Peyer's patch (tissue), 4 donors: ENCODE measurements around the gene PMPCA. TPM values are rescaled to one million over a fixed set of nuclear protein-coding genes. Genes with fewer than 3 reads are reported as not detected.

ENCODE experiments used
- DNase-seq, 3 donors: peaks; one replicate each; pipeline ENCODE4 v3.0.0-alpha.2; 2017 to 2019
- H3K27ac ChIP-seq, 4 donors: fragments of 200-600 bp; sonication (generic); one replicate each; pipeline ENCODE4 v1.5.1; 2016 to 2019
- H3K27me3 ChIP-seq, 2 donors: fragments of 200-600 bp; sonication (generic); one replicate each; pipeline ENCODE4 v1.5.1; 2019
- H3K36me3 ChIP-seq, 3 donors: fragments of 200-600 bp; sonication (generic); one replicate each; pipeline ENCODE4 v1.5.1; 2016 to 2019
- H3K4me1 ChIP-seq, 4 donors: fragments of 200-600 bp; sonication (generic); one replicate each; pipeline ENCODE4 v1.5.1; 2016 to 2019
- H3K4me3 ChIP-seq, 4 donors: fragments of 200-600 bp; sonication (generic); 1 replicate in 3 of 4; 2 replicates in 1 of 4; pipeline ENCODE4 v1.5.1; 2016 to 2019; ENCODE audit warnings: mild to moderate bottlenecking in 1 of 4
- H3K9me3 ChIP-seq, 4 donors: fragments of 200-600 bp; sonication (generic); one replicate each; pipeline ENCODE4 v1.5.1; 2016 to 2019; ENCODE audit warnings: mild to moderate bottlenecking in 1 of 4
- POLR2A ChIP-seq, 2 donors: fragments of 450-650 bp; IDR thresholded peaks; one replicate each; pipeline ENCODE4 v1.5.1; 2017; ENCODE audit warnings: antibody characterized with exemption in 2 of 2, mild to moderate bottlenecking in 2 of 2, moderate library complexity in 2 of 2
- total RNA-seq, 4 donors: library from RNA; depleted of rRNA; stranded (reverse); fragments of >200 nt; gene quantifications; one replicate each; pipeline ENCODE4 v1.1.0, GENCODE V29; 2016
- TF ChIP-seq, protein P1 (sequence below), 6 experiments: fragments of 450-650 bp in 4 of 6; fragments of 200-600 bp in 2 of 6; sonication (generic) in 1 of 6; IDR thresholded peaks; one replicate each; pipeline ENCODE4 v1.5.1; 2017 to 2019; ENCODE audit warnings: antibody characterized with exemption in 6 of 6, mild to moderate bottlenecking in 3 of 6, moderate library complexity in 1 of 6

Gene PMPCA
- total RNA-seq, 4 donors from 2014 or later = 32.8 to 73.4 (median 47.3) TPM

GRCh38 chr9:136443087-136443486, 32.6 kb downstream of the PMPCA start:
- H3K27ac ChIP-seq = no peak overlapping the region
- H3K4me3 ChIP-seq = no peak overlapping the region
- TF ChIP-seq, protein P1, sequence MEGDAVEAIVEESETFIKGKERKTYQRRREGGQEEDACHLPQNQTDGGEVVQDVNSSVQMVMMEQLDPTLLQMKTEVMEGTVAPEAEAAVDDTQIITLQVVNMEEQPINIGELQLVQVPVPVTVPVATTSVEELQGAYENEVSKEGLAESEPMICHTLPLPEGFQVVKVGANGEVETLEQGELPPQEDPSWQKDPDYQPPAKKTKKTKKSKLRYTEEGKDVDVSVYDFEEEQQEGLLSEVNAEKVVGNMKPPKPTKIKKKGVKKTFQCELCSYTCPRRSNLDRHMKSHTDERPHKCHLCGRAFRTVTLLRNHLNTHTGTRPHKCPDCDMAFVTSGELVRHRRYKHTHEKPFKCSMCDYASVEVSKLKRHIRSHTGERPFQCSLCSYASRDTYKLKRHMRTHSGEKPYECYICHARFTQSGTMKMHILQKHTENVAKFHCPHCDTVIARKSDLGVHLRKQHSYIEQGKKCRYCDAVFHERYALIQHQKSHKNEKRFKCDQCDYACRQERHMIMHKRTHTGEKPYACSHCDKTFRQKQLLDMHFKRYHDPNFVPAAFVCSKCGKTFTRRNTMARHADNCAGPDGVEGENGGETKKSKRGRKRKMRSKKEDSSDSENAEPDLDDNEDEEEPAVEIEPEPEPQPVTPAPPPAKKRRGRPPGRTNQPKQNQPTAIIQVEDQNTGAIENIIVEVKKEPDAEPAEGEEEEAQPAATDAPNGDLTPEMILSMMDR (IDR thresholded peaks at IDR 0.05) = no peak
- DNase-seq = no peak
- peaks cover 0 to 13% (median 8%) of the 10 kb centered on the region in 4 donors for H3K4me1 ChIP-seq
- no peaks in the 10 kb centered on the region for H3K9me3 ChIP-seq
- no peaks in the 10 kb centered on the region for H3K27me3 ChIP-seq
- peaks cover 0 to 76% (median 0%) of the 10 kb centered on the region in 3 donors for H3K36me3 ChIP-seq

- Histone ChIP-seq H3K36me3 (peaks cover 0 to 82% (median 0%) of the 10 kb centered on the region in 3 donors), H3K27ac (no peak overlapping the region), H3K27me3 (no peaks in the 10 kb centered on the region), H3K4me3 (no peak overlapping the region), H3K9me3 (no peaks in the 10 kb centered on the region), H3K4me1 (peaks cover 0 to 7% (median 3%) of the 10 kb centered on the region in 4 donors)
- DNase-seq = no peak
- TF ChIP-seq POLR2A (IDR thresholded peaks at IDR 0.05) = no peak
- TF ChIP-seq, protein P1 (IDR thresholded peaks at IDR 0.05) = no peak
Measured at GRCh38 chr9:136443687-136444086, 33.2 kb downstream of the PMPCA start.

DNA sequence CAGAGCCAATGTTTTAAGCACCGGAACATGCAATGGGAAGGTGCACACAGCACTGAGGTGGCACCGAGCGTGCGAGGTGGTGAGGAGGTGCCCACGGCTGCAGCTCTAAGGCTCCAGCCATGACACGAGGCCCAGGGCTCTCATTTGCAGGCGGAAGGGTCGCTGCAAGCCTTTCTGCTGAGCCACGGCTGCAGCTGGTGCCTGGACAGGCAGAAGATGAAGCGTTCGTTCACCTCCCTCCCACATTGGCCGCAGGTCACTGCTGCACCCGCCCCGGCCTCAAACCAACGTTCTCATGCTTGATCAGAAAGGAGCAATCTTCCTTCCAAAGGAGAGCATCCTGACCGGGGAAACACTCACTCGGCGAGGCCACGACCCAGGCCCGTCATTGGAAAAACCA, 33.6 kb downstream of the PMPCA start:
- Histone ChIP-seq H3K4me1 (peaks cover 0 to 6% (median 2%) of the 10 kb centered on the region in 4 donors), H3K9me3 (no peaks in the 10 kb centered on the region), H3K27me3 (no peaks in the 10 kb centered on the region), H3K27ac (no peak overlapping the region), H3K36me3 (peaks cover 0 to 86% (median 0%) of the 10 kb centered on the region in 3 donors), H3K4me3 (no peak overlapping the region)
- TF ChIP-seq, protein P1 (IDR thresholded peaks at IDR 0.05) = no peak
- TF ChIP-seq POLR2A (IDR thresholded peaks at IDR 0.05) = no peak
- DNase-seq = no peak

DNA sequence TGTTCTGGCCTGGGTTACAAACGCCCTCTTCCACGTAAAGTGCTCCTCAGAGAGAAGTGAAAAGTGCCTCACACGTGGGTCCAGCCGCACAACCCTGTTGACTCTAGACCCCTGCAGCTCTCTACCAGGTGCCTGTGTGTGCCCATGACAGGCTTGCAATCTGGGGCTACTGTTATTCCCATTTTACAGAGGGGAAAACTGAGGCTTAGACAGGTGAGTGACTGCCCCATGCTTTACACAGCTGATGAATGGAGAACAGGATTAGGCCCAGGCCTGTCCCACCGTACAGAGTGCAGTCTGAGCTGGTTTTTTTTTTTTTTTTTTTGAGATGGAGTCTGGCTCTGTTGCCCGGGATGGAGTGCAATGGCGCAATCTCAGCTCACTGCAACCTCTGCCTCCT, 35.3 kb downstream of the PMPCA start:
- Histone ChIP-seq H3K36me3 (peaks cover 0 to 100% (median 0%) of the 10 kb centered on the region in 3 donors), H3K4me3 (no peak overlapping the region), H3K27me3 (no peaks in the 10 kb centered on the region), H3K4me1 (no peaks in the 10 kb centered on the region), H3K9me3 (no peaks in the 10 kb centered on the region), H3K27ac (no peak overlapping the region)
- DNase-seq = no peak
- TF ChIP-seq POLR2A (IDR thresholded peaks at IDR 0.05) = no peak
- TF ChIP-seq, protein P1 (IDR thresholded peaks at IDR 0.05) = no peak

DNA sequence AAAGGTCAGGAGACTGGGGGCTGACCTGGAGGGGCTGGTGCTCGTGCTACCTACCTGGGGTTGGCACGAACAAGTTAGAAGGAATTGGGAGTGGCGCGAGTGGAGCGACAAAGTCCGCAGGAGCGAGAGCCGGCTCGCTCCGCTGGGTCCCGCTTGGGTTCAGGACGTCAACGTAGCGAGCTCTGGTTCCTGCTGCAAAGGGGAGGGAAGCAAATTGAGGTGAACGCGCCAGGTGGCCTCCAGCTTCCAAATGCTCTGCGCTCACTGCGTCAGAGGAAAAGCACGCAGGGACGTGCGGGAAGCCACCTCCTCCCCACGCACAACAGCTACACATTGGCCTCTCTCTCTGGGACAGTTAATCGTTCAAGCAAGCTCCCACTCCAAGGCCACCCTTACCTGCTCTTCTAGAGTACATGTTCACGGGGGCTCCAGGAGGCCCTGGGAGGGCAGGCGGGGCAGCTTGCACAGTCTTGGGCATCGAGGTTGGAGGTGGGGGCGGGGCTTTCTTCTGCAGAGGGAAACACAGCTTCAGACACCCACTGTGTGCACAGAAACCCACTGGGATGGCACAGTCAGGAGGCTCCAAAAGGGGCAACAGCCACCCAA, 36.8 kb downstream of the PMPCA start:
- Histone ChIP-seq H3K27ac (no peak overlapping the region), H3K4me1 (no peaks in the 10 kb centered on the region), H3K27me3 (no peaks in the 10 kb centered on the region), H3K36me3 (peaks cover 0 to 99% (median 0%) of the 10 kb centered on the region in 3 donors), H3K4me3 (no peak overlapping the region), H3K9me3 (no peaks in the 10 kb centered on the region)
- DNase-seq = no peak
- TF ChIP-seq POLR2A (IDR thresholded peaks at IDR 0.05) = no peak
- TF ChIP-seq, protein P1 (IDR thresholded peaks at IDR 0.05) = no peak
